SK-N-SH (cell line): ENCODE results near the gene MYO1D.

Experiments used
- CTCF ChIP-seq: fragments of 200-600 bp; sonication (generic); IDR thresholded peaks from 2 replicates; pipeline ENCODE4 v1.6.1; 2017; ENCODE audit warnings: antibody characterized with exemption, mild to moderate bottlenecking, moderate library complexity
- FOXM1 ChIP-seq: IDR thresholded peaks from 2 replicates; pipeline ENCODE4 v1.4.0; 2012; ENCODE audit warnings: low read depth, mild to moderate bottlenecking
- GATA2 ChIP-seq: sonication (generic); formaldehyde crosslinking; IDR thresholded peaks from 2 replicates; pipeline ENCODE4 v1.5.0; 2020; ENCODE audit warnings: mild to moderate bottlenecking, missing genetic modification reagents
- MEF2A ChIP-seq: IDR thresholded peaks from 2 replicates; pipeline ENCODE4 v1.4.0; 2012; ENCODE audit warnings: low read depth, borderline replicate concordance
- PBX3 ChIP-seq: IDR thresholded peaks from 2 replicates; pipeline ENCODE4; 2012
- POLR2AphosphoS5 ChIP-seq: IDR thresholded peaks from 2 replicates; pipeline ENCODE4 v1.6.1; 2012; ENCODE audit warnings: low read depth, low read length
- REST ChIP-seq: IDR thresholded peaks from 2 replicates; pipeline ENCODE4 v1.6.1; 2012; ENCODE audit warnings: mild to moderate bottlenecking, low read depth, low read length, moderate library complexity
- YY1 ChIP-seq: IDR thresholded peaks from 2 replicates; pipeline ENCODE4 v1.4.0; 2012; ENCODE audit warnings: low read depth, mild to moderate bottlenecking

- TF ChIP-seq PBX3 (no peak), FOXM1 (no peak), POLR2AphosphoS5 (no peak), CTCF (no peak), REST (no peak), MEF2A (no peak), YY1 (no peak), GATA2 (CRISPR knock-in tag) (no peak)
Measured at GRCh38 chr17:32795339-32795979, 81.5 kb downstream of the MYO1D start.
